Measurements from ENCODE around the gene CIAO2A.

The CIAO2A gene

GRCh38 chr15:64037966-64038365 lies 55.7 kb downstream of the CIAO2A start:
- no peak for DNase-seq

GRCh38 chr15:64037116-64037515 lies 56.5 kb downstream of the CIAO2A start:
- DNase-seq, result no peak

GRCh38 chr15:64035525-64035924 lies 58.1 kb downstream of the CIAO2A start:
- DNase-seq, result no peak

GRCh38 chr15:64034519-64034918 lies 59.1 kb downstream of the CIAO2A start:
- no peak for DNase-seq

- no peak for DNase-seq
These were observed 61.3 kb downstream of the CIAO2A start for GRCh38 chr15:64032329-64032728.

- DNase-seq, result no peak
These were observed 63.5 kb downstream of the CIAO2A start for GRCh38 chr15:64030123-64030522.

GRCh38 chr15:64029633-64030032 lies 64.0 kb downstream of the CIAO2A start:
- no peak for DNase-seq

- DNase-seq, result no peak
These were observed 64.5 kb downstream of the CIAO2A start for GRCh38 chr15:64029110-64029509.

- no peak for DNase-seq
These were observed 67.0 kb downstream of the CIAO2A start for GRCh38 chr15:64026591-64026990.

GRCh38 chr15:64024172-64025050 lies 69.2 kb downstream of the CIAO2A start:
- no peak for DNase-seq

- no peak for DNase-seq
These were observed 70.4 kb downstream of the CIAO2A start for GRCh38 chr15:64023220-64023619.

- DNase-seq, result no peak
These were observed 71.1 kb downstream of the CIAO2A start for GRCh38 chr15:64022571-64022970.

All from NCI-H2107 (cell line).